ENCODE results near the gene CHCHD5.
A peak's percentile ranks its signal among the peaks of the same experiment; 100 is the strongest.

CHCHD5 gene

GRCh38 chr2:112542984-112543661 lies 41.3 kb upstream of the CHCHD5 start:
- Histone ChIP-seq H2AK5ac (ENCODE audit: low read depth, low read length) (no peak overlapping the region), H3K79me1 (ENCODE audit: low read depth, low read length) (no peaks in the 10 kb centered on the region), H3K27me3 (ENCODE audit: control insufficient read depth in 3 of 3, insufficient read depth in 3 of 3, low read depth in 1 of 3, low read length in 3 of 3) (no peaks in the 10 kb centered on the region), H3K9ac (ENCODE audit: low read depth, low read length, poor library complexity) (no peak overlapping the region), H3K4me2 (ENCODE audit: insufficient read depth, low read length, poor library complexity, severe bottlenecking) (peak overlapping the region; percentile 95), H4K91ac (ENCODE audit: low read depth, low read length, poor library complexity) (no peak overlapping the region), H2BK120ac (ENCODE audit: low read depth, low read length) (no peak overlapping the region), H3K4me3 (ENCODE audit: low read length in 2 of 2) (peak overlapping the region; percentile 88 to 93), H2BK5ac (ENCODE audit: low read length) (no peak overlapping the region), H3K9me3 (replicated peaks in 1 of 2; ENCODE audit: control insufficient read depth in 2 of 2, insufficient read depth in 1 of 2, low read depth in 1 of 2, low read length in 2 of 2) (no peaks in the 10 kb centered on the region), H3K18ac (ENCODE audit: low read length) (no peak overlapping the region), H3K4me1 (ENCODE audit: control insufficient read depth in 2 of 2, insufficient read depth in 1 of 2, low read depth in 1 of 2, low read length in 2 of 2) (peaks cover 1 to 2% of the 10 kb centered on the region in 2 donors), H3K36me3 (replicated peaks in 1 of 2; ENCODE audit: control insufficient read depth in 2 of 2, insufficient read depth in 2 of 2, low read length in 2 of 2) (peaks cover 8 to 25% of the 10 kb centered on the region in 2 donors), H3K27ac (replicated peaks; ENCODE audit: low read length) (no peak overlapping the region), H2BK12ac (ENCODE audit: low read length) (no peak overlapping the region), H3K14ac (ENCODE audit: low read length) (no peak overlapping the region), H4K8ac (ENCODE audit: low read depth, low read length) (no peak overlapping the region), H3K23ac (ENCODE audit: low read depth, low read length, poor library complexity) (no peak overlapping the region), H3K4ac (ENCODE audit: low read length) (no peak overlapping the region), H2BK15ac (ENCODE audit: low read length) (no peak overlapping the region), H2AFZ (ENCODE audit: low read length) (peak overlapping the region; percentile 95)
- DNase-seq (ENCODE audit: low spot score): no peak
- WGBS, 2 donors (ENCODE audit: extremely low coverage in 2 of 2, insufficient read length in 2 of 2, insufficient replicate concordance in 1 of 2): no CpG with 5 or more reads among the region's 18 CpGs

GRCh38 chr2:112547333-112547732 lies 37.1 kb upstream of the CHCHD5 start:
- peaks cover 1 to 2% of the 10 kb centered on the region in 2 donors for H3K4me1 ChIP-seq (ENCODE audit: control insufficient read depth in 2 of 2, insufficient read depth in 1 of 2, low read depth in 1 of 2, low read length in 2 of 2)
- no peak for DNase-seq (ENCODE audit: low spot score)
- no peak overlapping the region for H2BK12ac ChIP-seq (ENCODE audit: low read length)
- no peak overlapping the region for H2AK5ac ChIP-seq (ENCODE audit: low read depth, low read length)
- no peak overlapping the region for H2BK15ac ChIP-seq (ENCODE audit: low read length)
- H3K79me1 ChIP-seq (ENCODE audit: low read depth, low read length): peaks cover 2% of the 10 kb centered on the region
- no peak overlapping the region for H3K4ac ChIP-seq (ENCODE audit: low read length)
- no peak overlapping the region for H3K27ac ChIP-seq (replicated peaks; ENCODE audit: low read length)
- no peak overlapping the region for H2BK120ac ChIP-seq (ENCODE audit: low read depth, low read length)
- H3K23ac ChIP-seq (ENCODE audit: low read depth, low read length, poor library complexity): no peak overlapping the region
- H2BK5ac ChIP-seq (ENCODE audit: low read length): no peak overlapping the region
- no peak overlapping the region for H4K91ac ChIP-seq (ENCODE audit: low read depth, low read length, poor library complexity)
- H3K4me2 ChIP-seq (ENCODE audit: insufficient read depth, low read length, poor library complexity, severe bottlenecking): no peak overlapping the region
- no peak overlapping the region for H4K8ac ChIP-seq (ENCODE audit: low read depth, low read length)
- no CpG with 5 or more reads among the region's 4 CpGs for WGBS, 2 donors (ENCODE audit: extremely low coverage in 2 of 2, insufficient read length in 2 of 2, insufficient replicate concordance in 1 of 2)
- no peak overlapping the region for H2AFZ ChIP-seq (ENCODE audit: low read length)
- no peaks in the 10 kb centered on the region for H3K9me3 ChIP-seq (replicated peaks in 1 of 2; ENCODE audit: control insufficient read depth in 2 of 2, insufficient read depth in 1 of 2, low read depth in 1 of 2, low read length in 2 of 2)
- no peak overlapping the region for H3K4me3 ChIP-seq (ENCODE audit: low read length in 2 of 2)
- H3K27me3 ChIP-seq (ENCODE audit: control insufficient read depth in 3 of 3, insufficient read depth in 3 of 3, low read depth in 1 of 3, low read length in 3 of 3): no peaks in the 10 kb centered on the region
- H3K36me3 ChIP-seq (replicated peaks in 1 of 2; ENCODE audit: control insufficient read depth in 2 of 2, insufficient read depth in 2 of 2, low read length in 2 of 2): peaks cover 15 to 66% of the 10 kb centered on the region in 2 donors
- H3K9ac ChIP-seq (ENCODE audit: low read depth, low read length, poor library complexity): no peak overlapping the region
- no peak overlapping the region for H3K18ac ChIP-seq (ENCODE audit: low read length)
- no peak overlapping the region for H3K14ac ChIP-seq (ENCODE audit: low read length)

- Histone ChIP-seq H3K9me3 (replicated peaks in 1 of 2; ENCODE audit: control insufficient read depth in 2 of 2, insufficient read depth in 1 of 2, low read depth in 1 of 2, low read length in 2 of 2) (no peaks in the 10 kb centered on the region), H3K36me3 (replicated peaks in 1 of 2; ENCODE audit: control insufficient read depth in 2 of 2, insufficient read depth in 2 of 2, low read length in 2 of 2) (peaks cover 25 to 82% of the 10 kb centered on the region in 2 donors), H3K23ac (ENCODE audit: low read depth, low read length, poor library complexity) (no peak overlapping the region), H3K4me2 (ENCODE audit: insufficient read depth, low read length, poor library complexity, severe bottlenecking) (no peak overlapping the region), H2AFZ (ENCODE audit: low read length) (no peak overlapping the region), H2BK15ac (ENCODE audit: low read length) (no peak overlapping the region), H3K79me1 (ENCODE audit: low read depth, low read length) (peaks cover 2% of the 10 kb centered on the region), H2BK120ac (ENCODE audit: low read depth, low read length) (no peak overlapping the region), H3K4me3 (ENCODE audit: low read length in 2 of 2) (no peak overlapping the region), H3K9ac (ENCODE audit: low read depth, low read length, poor library complexity) (no peak overlapping the region), H4K8ac (ENCODE audit: low read depth, low read length) (no peak overlapping the region), H3K18ac (ENCODE audit: low read length) (no peak overlapping the region), H3K27me3 (ENCODE audit: control insufficient read depth in 3 of 3, insufficient read depth in 3 of 3, low read depth in 1 of 3, low read length in 3 of 3) (no peaks in the 10 kb centered on the region), H3K14ac (ENCODE audit: low read length) (no peak overlapping the region), H4K91ac (ENCODE audit: low read depth, low read length, poor library complexity) (no peak overlapping the region), H2BK12ac (ENCODE audit: low read length) (no peak overlapping the region), H2BK5ac (ENCODE audit: low read length) (no peak overlapping the region), H3K27ac (replicated peaks; ENCODE audit: low read length) (no peak overlapping the region), H3K4me1 (ENCODE audit: control insufficient read depth in 2 of 2, insufficient read depth in 1 of 2, low read depth in 1 of 2, low read length in 2 of 2) (no peaks in the 10 kb centered on the region), H3K4ac (ENCODE audit: low read length) (no peak overlapping the region), H2AK5ac (ENCODE audit: low read depth, low read length) (no peak overlapping the region)
- DNase-seq (ENCODE audit: low spot score): no peak
- WGBS, 2 donors (ENCODE audit: extremely low coverage in 2 of 2, insufficient read length in 2 of 2, insufficient replicate concordance in 1 of 2): no CpG with 5 or more reads among the region's 2 CpGs
Observed at GRCh38 chr2:112548980-112549379, 35.4 kb upstream of the CHCHD5 start.

GRCh38 chr2:112566104-112566503 lies 18.3 kb upstream of the CHCHD5 start:
- Histone ChIP-seq H3K36me3 (replicated peaks in 1 of 2; ENCODE audit: control insufficient read depth in 2 of 2, insufficient read depth in 2 of 2, low read length in 2 of 2) (peaks cover 23 to 93% of the 10 kb centered on the region in 2 donors), H3K4me1 (ENCODE audit: control insufficient read depth in 2 of 2, insufficient read depth in 1 of 2, low read depth in 1 of 2, low read length in 2 of 2) (no peaks in the 10 kb centered on the region)
- WGBS, 2 donors (ENCODE audit: extremely low coverage in 2 of 2, insufficient read length in 2 of 2, insufficient replicate concordance in 1 of 2): no CpG with 5 or more reads among the region's 3 CpGs

More at GRCh38 chr2:112566104-112566503, 18.3 kb upstream of the CHCHD5 start:
- DNase-seq (ENCODE audit: low spot score): no peak
- Histone ChIP-seq H3K27ac (replicated peaks; ENCODE audit: low read length) (no peak overlapping the region), H3K4ac (ENCODE audit: low read length) (no peak overlapping the region), H4K8ac (ENCODE audit: low read depth, low read length) (no peak overlapping the region), H3K9me3 (replicated peaks in 1 of 2; ENCODE audit: control insufficient read depth in 2 of 2, insufficient read depth in 1 of 2, low read depth in 1 of 2, low read length in 2 of 2) (no peaks in the 10 kb centered on the region), H3K79me1 (ENCODE audit: low read depth, low read length) (no peaks in the 10 kb centered on the region), H2AK5ac (ENCODE audit: low read depth, low read length) (no peak overlapping the region), H3K23ac (ENCODE audit: low read depth, low read length, poor library complexity) (no peak overlapping the region), H3K9ac (ENCODE audit: low read depth, low read length, poor library complexity) (no peak overlapping the region), H3K27me3 (ENCODE audit: control insufficient read depth in 3 of 3, insufficient read depth in 3 of 3, low read depth in 1 of 3, low read length in 3 of 3) (no peaks in the 10 kb centered on the region), H2BK15ac (ENCODE audit: low read length) (no peak overlapping the region), H3K14ac (ENCODE audit: low read length) (no peak overlapping the region), H2AFZ (ENCODE audit: low read length) (no peak overlapping the region), H2BK120ac (ENCODE audit: low read depth, low read length) (no peak overlapping the region), H3K4me2 (ENCODE audit: insufficient read depth, low read length, poor library complexity, severe bottlenecking) (no peak overlapping the region), H3K18ac (ENCODE audit: low read length) (no peak overlapping the region), H2BK12ac (ENCODE audit: low read length) (no peak overlapping the region), H4K91ac (ENCODE audit: low read depth, low read length, poor library complexity) (no peak overlapping the region), H3K4me3 (ENCODE audit: low read length in 2 of 2) (no peak overlapping the region), H2BK5ac (ENCODE audit: low read length) (no peak overlapping the region)

Data from neuronal stem cell (in vitro differentiated cells).